SK-N-SH treated with all-trans-retinoic acid at 6 μM for 48 hours (cell line): ENCODE measurements around the gene CENPU.

Experiments
- ATAC-seq: fragments of 200-7000 bp; cut with Tn5 transposase; 3 replicates; pipeline ENCODE4 v1.9.1; 2020; ENCODE audit warnings: mild to moderate bottlenecking, moderate library complexity
- BACH2 ChIP-seq: fragments of 250-450 bp; sonication (Bioruptor Pico); IDR thresholded peaks from 2 replicates; pipeline ENCODE4 v1.9.0; 2021; ENCODE audit warnings: mild to moderate bottlenecking, borderline replicate concordance
- CREB5 ChIP-seq: fragments of 250-450 bp; sonication (Bioruptor Pico); IDR thresholded peaks from 2 replicates; pipeline ENCODE4 v1.5.1; 2020; ENCODE audit warnings: low read depth, mild to moderate bottlenecking, moderate library complexity
- CSRNP3 ChIP-seq: fragments of 250-450 bp; sonication (Bioruptor Pico); IDR thresholded peaks from 2 replicates; pipeline ENCODE4 v1.5.1; 2021; ENCODE audit warnings: mild to moderate bottlenecking, moderate library complexity
- ESRRG ChIP-seq: fragments of 250-450 bp; sonication (Bioruptor Pico); IDR thresholded peaks from 2 replicates; pipeline ENCODE4 v1.6.1; 2021; ENCODE audit warnings: mild to moderate bottlenecking
- ISL1 ChIP-seq: fragments of 250-450 bp; sonication (Bioruptor Pico); IDR thresholded peaks from 2 replicates; pipeline ENCODE4 v2.1.2; 2022; ENCODE audit warnings: mild to moderate bottlenecking, moderate library complexity
- OSR1 ChIP-seq: fragments of 250-450 bp; sonication (Bioruptor Pico); IDR thresholded peaks from 2 replicates; pipeline ENCODE4 v1.8.0; 2022; ENCODE audit warnings: moderate library complexity, mild to moderate bottlenecking, inconsistent platforms
- PATZ1 ChIP-seq: fragments of 250-450 bp; sonication (Bioruptor Pico); IDR thresholded peaks from 2 replicates; pipeline ENCODE4 v1.8.0; 2020; ENCODE audit warnings: mild to moderate bottlenecking, moderate library complexity, borderline replicate concordance
- POU6F1 ChIP-seq: fragments of 250-450 bp; sonication (Bioruptor Pico); IDR thresholded peaks from 2 replicates; pipeline ENCODE4 v1.8.0; 2021; ENCODE audit warnings: low read depth, mild to moderate bottlenecking, moderate library complexity, borderline replicate concordance
- PPARA ChIP-seq: fragments of 250-450 bp; sonication (Bioruptor Pico); IDR thresholded peaks from 2 replicates; pipeline ENCODE4 v1.5.0; 2020; ENCODE audit warnings: mild to moderate bottlenecking, borderline replicate concordance
- RARB ChIP-seq: fragments of 250-450 bp; sonication (Bioruptor Pico); IDR thresholded peaks from 2 replicates; pipeline ENCODE4 v1.8.0; 2021; ENCODE audit warnings: mild to moderate bottlenecking, moderate library complexity
- TCF4 ChIP-seq: fragments of 250-450 bp; sonication (Bioruptor Pico); IDR thresholded peaks from 2 replicates; pipeline ENCODE4 v1.8.0; 2021; ENCODE audit warnings: mild to moderate bottlenecking, moderate library complexity, borderline replicate concordance
- TOX ChIP-seq: fragments of 250-450 bp; sonication (Bioruptor Pico); IDR thresholded peaks from 2 replicates; pipeline ENCODE4 v1.8.0; 2021; ENCODE audit warnings: mild to moderate bottlenecking, moderate library complexity, borderline replicate concordance
- TSHZ2 ChIP-seq: fragments of 250-450 bp; sonication (Bioruptor Pico); IDR thresholded peaks from 2 replicates; pipeline ENCODE4 v1.5.0; 2020; ENCODE audit warnings: mild to moderate bottlenecking, moderate library complexity
- ZC3H10 ChIP-seq: fragments of 250-450 bp; sonication (Bioruptor Pico); IDR thresholded peaks from 2 replicates; pipeline ENCODE4 v1.5.1; 2021; ENCODE audit warnings: mild to moderate bottlenecking, moderate library complexity
- ZFP3 ChIP-seq: fragments of 250-450 bp; sonication (Bioruptor Pico); IDR thresholded peaks from 2 replicates; pipeline ENCODE4 v1.5.0; 2020; ENCODE audit warnings: mild to moderate bottlenecking, moderate library complexity
- ZFP30 ChIP-seq: fragments of 450-650 bp; formaldehyde crosslinking; IDR thresholded peaks from 2 replicates; pipeline ENCODE4 v1.5.0; 2022; ENCODE audit warnings: mild to moderate bottlenecking, moderate library complexity
- ZNF565 ChIP-seq: fragments of 450-650 bp; formaldehyde crosslinking; conservative IDR thresholded peaks from 2 replicates; pipeline ENCODE4 v1.5.0; 2020; ENCODE audit warnings: low read depth, mild to moderate bottlenecking, moderate library complexity
- ZNF70 ChIP-seq: fragments of 450-650 bp; formaldehyde crosslinking; IDR thresholded peaks from 2 replicates; pipeline ENCODE4 v1.5.0; 2020; ENCODE audit warnings: mild to moderate bottlenecking, moderate library complexity
- ZNF8 ChIP-seq: fragments of 450-650 bp; formaldehyde crosslinking; IDR thresholded peaks from 2 replicates; pipeline ENCODE4 v1.5.0; 2020; ENCODE audit warnings: mild to moderate bottlenecking, moderate library complexity

Gene CENPU

GRCh38 chr4:184757810-184758209 is 23.9 kb upstream of the CENPU start (continued):
- TF ChIP-seq TSHZ2 (CRISPR knock-in tag): no peak
- no peak for TF ChIP-seq TOX (CRISPR knock-in tag)
- TF ChIP-seq ZNF70 (CRISPR knock-in tag): no peak
- no peak for TF ChIP-seq TCF4

GRCh38 chr4:184756399-184756798 is 22.5 kb upstream of the CENPU start:
- TF ChIP-seq ZNF8 (CRISPR knock-in tag): no peak
- TF ChIP-seq TOX (CRISPR knock-in tag): no peak
- TF ChIP-seq ZFP30: no peak
- no peak for TF ChIP-seq PATZ1 (CRISPR knock-in tag)
- no peak for TF ChIP-seq ESRRG
- TF ChIP-seq ZNF70 (CRISPR knock-in tag): no peak
- TF ChIP-seq ZFP3 (CRISPR knock-in tag): no peak
- no peak for TF ChIP-seq POU6F1 (CRISPR knock-in tag)
- TF ChIP-seq PPARA: no peak
- no peak for TF ChIP-seq TCF4
- no peak for TF ChIP-seq CREB5 (CRISPR knock-in tag)
- no peak for TF ChIP-seq ZC3H10
- TF ChIP-seq ISL1 (CRISPR knock-in tag): no peak
- no peak for TF ChIP-seq ZNF565 (CRISPR knock-in tag)
- TF ChIP-seq TSHZ2 (CRISPR knock-in tag): no peak
- no peak for TF ChIP-seq BACH2 (CRISPR knock-in tag)
- no peak for TF ChIP-seq OSR1 (CRISPR knock-in tag)
- no peak for TF ChIP-seq RARB (CRISPR knock-in tag)
- no peak for TF ChIP-seq CSRNP3 (CRISPR knock-in tag)
- ATAC-seq: no peak

- no peak for TF ChIP-seq TOX (CRISPR knock-in tag)
- no peak for TF ChIP-seq ZNF70 (CRISPR knock-in tag)
- TF ChIP-seq OSR1 (CRISPR knock-in tag): no peak
- peak; percentile 94 for ATAC-seq
Observed at GRCh38 chr4:184755278-184755677, 21.4 kb upstream of the CENPU start.
